ENCODE measurements around the gene ZEB1. TPM values are rescaled to one million over a fixed set of nuclear protein-coding genes. Genes with fewer than 3 reads are reported as not detected.

Gene ZEB1
- total RNA-seq, 1 experiment from 2014 or later, result 31.5 TPM

- TF ChIP-seq REST (IDR thresholded peaks at IDR 0.05; ENCODE audit: insufficient read depth in 1 of 2, low read depth in 2 of 2, low read length in 1 of 2), result no peak
- H3K36me3 ChIP-seq (ENCODE audit: control insufficient read depth, insufficient read depth, low read length), result no peaks in the 10 kb centered on the region
- H3K9me3 ChIP-seq (ENCODE audit: control insufficient read depth, insufficient read depth, low read depth, low read length), result no peaks in the 10 kb centered on the region
- no TSS peak for BruUV-seq (replicated peaks)
- no peak overlapping the region for H3K27ac ChIP-seq (ENCODE audit: low read length)
- POLR2A ChIA-PET, result no interaction called here
- no peaks in the 10 kb centered on the region for H3K4me1 ChIP-seq (ENCODE audit: control insufficient read depth, insufficient read depth, low read length)
- in situ Hi-C loops (cut with HindIII; ENCODE audit: low pct_unique_long_range_greater_than_20kb, low sequenced_read_pairs), result no loop called here
- DNase-seq (ENCODE audit: low read depth, low spot score), result no peak
- H3K27me3 ChIP-seq (ENCODE audit: control insufficient read depth, insufficient read depth, low read length), result no peaks in the 10 kb centered on the region
- CTCF ChIA-PET, result no interaction called here
- no peak overlapping the region for H3K4me3 ChIP-seq (ENCODE audit: low read depth in 2 of 2, low read length in 2 of 2)
- intact Hi-C loops (cut with micrococcal nuclease; ENCODE audit: unreplicated experiment), result no loop called here
- ATAC-seq, result no peak
Measured at GRCh38 chr10:31484431-31485135, 165.6 kb downstream of the ZEB1 start.

GRCh38 chr10:31490858-31491504, 172.0 kb downstream of the ZEB1 start:
- BruUV-seq (replicated peaks), result no TSS peak
- POLR2A ChIA-PET, result no interaction called here
- Histone ChIP-seq H3K4me3 (ENCODE audit: low read depth in 2 of 2, low read length in 2 of 2) (no peak overlapping the region), H3K27ac (ENCODE audit: low read length) (no peak overlapping the region), H3K4me1 (ENCODE audit: control insufficient read depth, insufficient read depth, low read length) (no peaks in the 10 kb centered on the region; the same call in 1 of the 2 replicates), H3K9me3 (ENCODE audit: control insufficient read depth, insufficient read depth, low read depth, low read length) (no peaks in the 10 kb centered on the region), H3K36me3 (ENCODE audit: control insufficient read depth, insufficient read depth, low read length) (no peaks in the 10 kb centered on the region), H3K27me3 (ENCODE audit: control insufficient read depth, insufficient read depth, low read length) (no peaks in the 10 kb centered on the region)
- intact Hi-C loops (cut with micrococcal nuclease; ENCODE audit: unreplicated experiment) (no loop called here), in situ Hi-C loops (cut with HindIII; ENCODE audit: low pct_unique_long_range_greater_than_20kb, low sequenced_read_pairs) (no loop called here)
- ATAC-seq (peak; percentile 56; the same call in 1 of the 2 replicates), DNase-seq (ENCODE audit: low read depth, low spot score) (peak; percentile 10)
- CTCF ChIA-PET, result interaction anchor here (0.6 kb wide), 1 partner anchor 707 kb away, joined by 3 read pairs; no protein-coding TSS in a partner anchor
- TF ChIP-seq CTCF (IDR thresholded peaks at IDR 0.05) (peak; percentile 66), POLR2AphosphoS5 (IDR thresholded peaks at IDR 0.05; ENCODE audit: low read depth, low read length) (no peak)

GRCh38 chr10:31507427-31507826, 188.4 kb downstream of the ZEB1 start:
- no peak for ATAC-seq
- POLR2A ChIA-PET, result no interaction called here
- intact Hi-C loops (cut with micrococcal nuclease; ENCODE audit: unreplicated experiment), result no loop called here
- no TSS peak for BruUV-seq (replicated peaks)
- Histone ChIP-seq H3K36me3 (ENCODE audit: control insufficient read depth, insufficient read depth, low read length) (peaks cover 6% of the 10 kb centered on the region; the same call in 1 of the 2 replicates), H3K27me3 (ENCODE audit: control insufficient read depth, insufficient read depth, low read length) (no peaks in the 10 kb centered on the region), H3K9me3 (ENCODE audit: control insufficient read depth, insufficient read depth, low read depth, low read length) (peaks cover 21% of the 10 kb centered on the region; the same call in 1 of the 2 replicates), H3K27ac (ENCODE audit: low read length) (no peak overlapping the region), H3K4me3 (ENCODE audit: low read depth in 2 of 2, low read length in 2 of 2) (no peak overlapping the region), H3K4me1 (ENCODE audit: control insufficient read depth, insufficient read depth, low read length) (no peaks in the 10 kb centered on the region)
- in situ Hi-C loops (cut with HindIII; ENCODE audit: low pct_unique_long_range_greater_than_20kb, low sequenced_read_pairs), result no loop called here
- TF ChIP-seq SIN3A (IDR thresholded peaks at IDR 0.05; ENCODE audit: borderline replicate concordance, insufficient read depth, low read depth, low read length), result no peak
- no peak for TF ChIP-seq TCF7L2 (IDR thresholded peaks at IDR 0.05; ENCODE audit: low read depth, low read length)
- no peak for TF ChIP-seq REST (IDR thresholded peaks at IDR 0.05; ENCODE audit: insufficient read depth in 1 of 2, low read depth in 2 of 2, low read length in 1 of 2)
- no peak for TF ChIP-seq POLR2AphosphoS5 (IDR thresholded peaks at IDR 0.05; ENCODE audit: low read depth, low read length)
- TF ChIP-seq CTCF (IDR thresholded peaks at IDR 0.05), result no peak
- CTCF ChIA-PET, result no interaction called here
- no peak for DNase-seq (ENCODE audit: low read depth, low spot score)
